Neuron (in vitro differentiated cells): ENCODE results near the gene SLC2A6.
A peak's percentile ranks its signal among the peaks of the same experiment; 100 is the strongest.

Experiments used
- H2AFZ ChIP-seq: one replicate; pipeline ENCODE4 v1.6.1; 2013; ENCODE audit warnings: low read depth, mild to moderate bottlenecking, inconsistent platforms, low read length, moderate library complexity
- H3K27me3 ChIP-seq: one replicate; pipeline ENCODE4 v1.6.1; 2013; ENCODE audit warnings: low read length; ENCODE audit not compliant: insufficient read depth
- H3K36me3 ChIP-seq: one replicate; pipeline ENCODE4 v1.6.1; 2013; ENCODE audit warnings: low read length; ENCODE audit not compliant: insufficient read depth
- H3K4me1 ChIP-seq: one replicate; pipeline ENCODE4 v1.6.1; 2013; ENCODE audit warnings: low read length; ENCODE audit not compliant: insufficient read depth
- H3K4me3 ChIP-seq: 2 replicates; pipeline ENCODE4 v1.5.1; 2013; ENCODE audit warnings: mild to moderate bottlenecking, low read length, moderate library complexity
- H3K9me3 ChIP-seq: one replicate; pipeline ENCODE4 v1.6.1; 2013; ENCODE audit warnings: low read length

The SLC2A6 gene, protein sequence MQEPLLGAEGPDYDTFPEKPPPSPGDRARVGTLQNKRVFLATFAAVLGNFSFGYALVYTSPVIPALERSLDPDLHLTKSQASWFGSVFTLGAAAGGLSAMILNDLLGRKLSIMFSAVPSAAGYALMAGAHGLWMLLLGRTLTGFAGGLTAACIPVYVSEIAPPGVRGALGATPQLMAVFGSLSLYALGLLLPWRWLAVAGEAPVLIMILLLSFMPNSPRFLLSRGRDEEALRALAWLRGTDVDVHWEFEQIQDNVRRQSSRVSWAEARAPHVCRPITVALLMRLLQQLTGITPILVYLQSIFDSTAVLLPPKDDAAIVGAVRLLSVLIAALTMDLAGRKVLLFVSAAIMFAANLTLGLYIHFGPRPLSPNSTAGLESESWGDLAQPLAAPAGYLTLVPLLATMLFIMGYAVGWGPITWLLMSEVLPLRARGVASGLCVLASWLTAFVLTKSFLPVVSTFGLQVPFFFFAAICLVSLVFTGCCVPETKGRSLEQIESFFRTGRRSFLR

DNA sequence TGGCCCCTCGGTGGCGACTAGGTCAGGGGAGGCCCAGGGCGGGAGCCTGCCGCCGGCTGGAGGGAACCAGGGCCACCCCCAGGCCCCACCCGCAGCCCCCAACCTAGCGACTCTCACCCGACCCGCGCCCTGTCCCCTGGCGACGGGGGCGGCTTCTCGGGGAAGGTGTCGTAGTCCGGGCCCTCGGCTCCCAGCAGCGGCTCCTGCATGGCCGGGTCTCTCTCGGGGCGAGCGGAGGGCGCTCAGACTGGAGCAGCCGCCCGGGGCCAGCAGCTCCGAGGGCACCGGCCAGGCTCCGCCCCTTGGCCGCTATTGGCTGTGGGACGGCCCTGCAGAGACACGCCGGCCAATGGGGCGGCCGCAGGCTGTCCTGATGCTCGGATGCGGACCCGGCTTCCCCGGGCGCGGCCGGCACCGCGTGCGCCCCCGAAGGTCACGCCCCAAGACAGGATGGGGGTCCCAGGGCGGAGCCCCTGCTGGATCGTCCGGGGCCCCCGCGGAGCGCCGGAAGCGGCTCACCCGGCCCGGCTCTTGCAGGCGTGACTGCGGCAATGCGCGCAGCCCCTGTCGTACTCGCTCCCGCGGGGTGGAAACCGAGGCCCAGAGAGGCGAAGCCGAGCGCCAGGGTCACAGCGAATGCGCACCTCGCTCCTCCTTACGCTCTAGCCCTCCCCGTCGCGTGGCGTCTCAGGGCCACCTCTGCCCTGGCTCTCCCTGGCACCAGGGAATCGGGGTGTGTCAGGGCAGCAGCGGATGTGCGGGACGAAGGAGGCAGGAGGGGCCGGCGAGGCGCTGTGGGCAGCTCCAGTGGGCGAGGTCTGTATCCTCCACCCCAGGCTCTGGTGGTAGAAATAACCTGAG, at the start of gene SLC2A6:
TSS of gene SLC2A6 (minus strand) at position 249 of the 861 bp plus-strand sequence. CDS start at position 209, 40 bp downstream.
- peaks cover 14% of the 10 kb centered on the region for H3K4me1 ChIP-seq
- peak within 1 kb of the TSS; percentile 35 for H2AFZ ChIP-seq
- no peaks in the 10 kb centered on the region for H3K27me3 ChIP-seq
- H3K4me3 ChIP-seq, result peak within 1 kb of the TSS; percentile 52
- peaks cover 2% of the 10 kb centered on the region for H3K36me3 ChIP-seq
- no peaks in the 10 kb centered on the region for H3K9me3 ChIP-seq

DNA sequence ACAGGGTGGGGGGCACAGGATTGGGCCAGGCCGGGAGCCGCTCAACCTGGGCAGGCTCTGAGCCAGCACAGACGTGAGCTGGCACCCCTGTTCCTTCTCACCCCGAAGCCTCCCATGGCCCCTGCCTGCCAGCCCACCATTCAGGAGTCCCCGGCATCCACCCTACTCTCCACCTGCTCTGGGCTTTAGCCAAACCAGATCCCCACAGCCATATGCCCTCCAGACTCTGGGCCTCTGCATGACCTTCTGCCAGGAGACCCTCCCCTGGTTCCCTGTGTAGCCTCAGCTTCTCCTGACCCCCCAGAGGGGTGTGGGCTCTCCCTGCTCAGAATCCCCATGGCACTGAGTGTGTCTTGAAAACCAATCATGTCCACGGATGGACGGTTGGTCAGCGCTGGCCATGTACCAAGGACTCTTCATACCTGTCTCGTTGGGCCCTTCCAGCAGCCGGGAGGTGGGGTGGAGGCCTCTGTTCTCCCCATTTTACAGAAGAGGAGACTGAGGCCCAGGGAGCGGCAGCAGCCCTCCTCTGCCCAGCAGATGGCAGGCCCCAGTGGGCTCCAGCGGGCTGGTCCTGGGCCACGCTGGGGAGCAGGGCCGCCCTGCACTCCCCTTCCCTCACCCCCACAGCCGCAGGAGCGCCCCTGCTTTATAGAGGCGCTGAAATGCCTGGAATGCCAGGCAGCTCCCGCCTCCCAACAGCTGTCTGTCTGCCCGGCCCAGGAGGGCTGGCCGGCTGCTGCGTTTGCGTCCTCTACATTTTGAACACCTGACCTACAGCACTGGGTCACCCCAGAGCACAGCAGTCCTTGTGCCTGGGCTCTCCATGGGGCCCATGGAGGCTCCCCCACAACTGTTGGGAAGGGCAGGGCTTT, 49.3 kb upstream of the SLC2A6 start:
- peaks cover 15% of the 10 kb centered on the region for H3K4me1 ChIP-seq
- no peaks in the 10 kb centered on the region for H3K36me3 ChIP-seq
- H2AFZ ChIP-seq, result no peak overlapping the region
- H3K4me3 ChIP-seq, result no peak overlapping the region
- H3K27me3 ChIP-seq, result peaks cover 43% of the 10 kb centered on the region
- no peaks in the 10 kb centered on the region for H3K9me3 ChIP-seq

GRCh38 chr9:133527444-133527920, 48.6 kb upstream of the SLC2A6 start:
- Histone ChIP-seq H2AFZ (no peak overlapping the region), H3K27me3 (peaks cover 38% of the 10 kb centered on the region), H3K4me3 (no peak overlapping the region), H3K4me1 (peaks cover 15% of the 10 kb centered on the region), H3K36me3 (no peaks in the 10 kb centered on the region), H3K9me3 (no peaks in the 10 kb centered on the region)

- Histone ChIP-seq H3K27me3 (peaks cover 35% of the 10 kb centered on the region), H2AFZ (no peak overlapping the region), H3K36me3 (no peaks in the 10 kb centered on the region), H3K9me3 (no peaks in the 10 kb centered on the region), H3K4me1 (peaks cover 15% of the 10 kb centered on the region), H3K4me3 (no peak overlapping the region)
Observed at GRCh38 chr9:133526721-133527321, 47.9 kb upstream of the SLC2A6 start.

DNA sequence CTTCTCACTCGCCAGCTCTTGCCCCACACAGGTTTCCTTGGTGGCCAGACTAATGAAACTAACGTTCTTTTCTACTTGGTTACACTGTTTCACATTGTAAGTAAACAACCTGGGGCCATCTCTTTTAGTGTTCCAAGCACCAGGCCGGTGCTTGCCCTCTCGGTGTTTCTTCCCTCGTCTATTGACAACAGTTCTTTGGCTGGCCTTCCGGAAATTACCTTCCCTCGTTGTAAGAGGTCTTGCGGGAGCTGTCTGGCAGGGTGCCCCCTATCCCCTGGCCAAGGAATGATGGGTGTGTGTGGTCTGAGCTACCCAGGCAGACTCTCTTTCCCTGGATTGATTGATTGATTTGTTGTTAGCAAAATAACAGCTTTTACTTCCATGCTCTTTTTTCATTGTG, 46.8 kb upstream of the SLC2A6 start:
- H2AFZ ChIP-seq, result no peak overlapping the region
- H3K4me1 ChIP-seq, result peaks cover 15% of the 10 kb centered on the region
- H3K27me3 ChIP-seq, result peaks cover 31% of the 10 kb centered on the region
- H3K36me3 ChIP-seq, result no peaks in the 10 kb centered on the region
- H3K9me3 ChIP-seq, result no peaks in the 10 kb centered on the region
- H3K4me3 ChIP-seq, result no peak overlapping the region

DNA sequence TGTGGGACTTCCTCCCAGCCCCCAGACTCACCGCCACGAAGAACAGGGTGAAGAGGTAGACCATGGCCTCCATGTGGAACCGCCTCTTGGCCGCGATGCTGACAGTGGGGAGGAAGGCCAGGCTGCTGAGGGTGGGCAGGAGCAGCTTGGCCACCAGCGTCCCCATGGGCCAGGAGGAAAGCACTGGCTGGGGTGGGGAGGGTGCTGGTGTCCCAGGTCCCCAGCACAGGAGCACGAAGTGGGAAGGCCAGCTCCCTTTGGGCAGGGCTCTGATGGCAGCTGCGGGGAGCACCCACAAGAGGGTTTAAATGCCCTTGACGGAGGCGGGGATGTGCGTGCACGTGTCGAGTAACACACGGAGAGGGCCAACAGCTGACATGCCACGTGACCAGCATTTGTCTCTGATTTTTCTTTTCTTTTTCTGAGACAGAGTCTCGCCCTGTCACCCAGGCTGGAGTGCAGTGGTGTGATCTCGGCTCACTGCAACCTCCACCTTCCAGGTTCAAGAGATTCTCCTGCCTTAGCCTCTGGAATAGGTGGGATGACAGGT, 45.9 kb upstream of the SLC2A6 start, which contains the start of gene MYMK:
TSS of gene MYMK (minus strand) at position 281 of the 550 bp plus-strand sequence. CDS start at position 166, 115 bp downstream.
- no peaks in the 10 kb centered on the region for H3K36me3 ChIP-seq
- H3K4me3 ChIP-seq, result no peak within 1 kb of the TSS
- H2AFZ ChIP-seq, result no peak within 1 kb of the TSS
- peaks cover 24% of the 10 kb centered on the region for H3K27me3 ChIP-seq
- H3K9me3 ChIP-seq, result no peaks in the 10 kb centered on the region
- peaks cover 15% of the 10 kb centered on the region for H3K4me1 ChIP-seq

GRCh38 chr9:133524146-133524545, 45.2 kb upstream of the SLC2A6 start:
- Histone ChIP-seq H2AFZ (no peak overlapping the region), H3K9me3 (no peaks in the 10 kb centered on the region), H3K4me1 (peaks cover 15% of the 10 kb centered on the region), H3K4me3 (no peak overlapping the region), H3K36me3 (no peaks in the 10 kb centered on the region), H3K27me3 (peaks cover 18% of the 10 kb centered on the region)

GRCh38 chr9:133523106-133523505, 44.2 kb upstream of the SLC2A6 start:
- H2AFZ ChIP-seq, result no peak overlapping the region
- no peaks in the 10 kb centered on the region for H3K36me3 ChIP-seq
- H3K4me3 ChIP-seq, result no peak overlapping the region
- peaks cover 15% of the 10 kb centered on the region for H3K4me1 ChIP-seq
- peaks cover 10% of the 10 kb centered on the region for H3K27me3 ChIP-seq
- H3K9me3 ChIP-seq, result no peaks in the 10 kb centered on the region

GRCh38 chr9:133522073-133522910, 43.4 kb upstream of the SLC2A6 start:
- Histone ChIP-seq H3K9me3 (no peaks in the 10 kb centered on the region), H3K4me1 (peaks cover 9% of the 10 kb centered on the region), H3K4me3 (no peak overlapping the region), H2AFZ (no peak overlapping the region), H3K27me3 (peaks cover 3% of the 10 kb centered on the region), H3K36me3 (no peaks in the 10 kb centered on the region)

- Histone ChIP-seq H3K4me1 (peaks cover under 1% of the 10 kb centered on the region), H3K4me3 (no peak overlapping the region), H3K9me3 (no peaks in the 10 kb centered on the region), H3K27me3 (peaks cover 7% of the 10 kb centered on the region), H3K36me3 (no peaks in the 10 kb centered on the region), H2AFZ (no peak overlapping the region)
Observed at GRCh38 chr9:133521122-133522072, 42.5 kb upstream of the SLC2A6 start.
